Measurements from ENCODE around the gene YJEFN3.

YJEFN3 gene

DNA sequence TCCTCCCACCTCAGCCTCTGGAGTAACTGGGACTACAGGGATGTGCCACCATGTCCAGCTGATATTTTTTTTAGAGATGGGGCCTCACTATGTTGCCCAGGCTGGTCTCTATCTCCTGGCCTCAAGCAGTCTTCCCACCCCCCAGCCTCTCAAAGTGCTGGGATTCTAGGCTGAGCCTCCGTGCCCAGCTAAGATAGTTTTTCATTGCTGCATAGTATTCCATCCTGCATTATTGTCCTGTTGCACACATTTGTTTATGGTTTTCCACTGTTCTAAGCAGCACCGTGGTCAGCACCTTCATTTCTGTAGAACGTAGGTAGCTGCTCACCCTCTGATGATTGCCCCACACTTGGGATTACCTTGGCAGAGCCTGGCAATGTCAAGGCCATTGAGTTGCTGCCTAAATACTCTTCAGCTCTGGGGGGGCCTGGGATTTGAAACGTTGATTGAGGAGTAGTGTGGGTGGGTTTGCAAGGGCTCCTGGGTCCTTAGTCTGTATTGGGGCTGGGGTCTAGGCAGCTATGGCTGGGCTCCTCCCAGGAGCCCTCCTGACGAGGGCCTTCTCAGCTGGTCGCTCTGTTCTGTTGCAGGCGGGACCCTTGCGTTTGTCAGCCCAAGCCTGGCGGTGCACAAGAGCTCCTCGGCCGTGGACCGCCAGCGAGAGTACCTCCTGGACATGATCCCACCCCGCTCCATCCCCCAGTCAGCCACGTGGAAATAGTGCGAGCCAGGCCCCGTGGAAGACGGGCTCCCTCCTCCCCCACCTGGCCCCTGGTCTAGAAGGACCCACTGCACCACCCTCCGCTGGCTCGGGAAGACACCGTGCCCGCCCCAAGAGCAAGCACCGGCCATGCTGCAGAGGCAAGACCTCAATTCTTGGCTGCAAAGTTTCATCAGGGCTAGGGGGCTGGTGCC is 23.7 kb upstream of the YJEFN3 start:
- TF ChIP-seq ZNF274 (IDR thresholded peaks at IDR 0.05; ENCODE audit: low read depth, low read length): no peak
- no peak overlapping the region for H3K4me3 ChIP-seq (ENCODE audit: low read length)

DNA sequence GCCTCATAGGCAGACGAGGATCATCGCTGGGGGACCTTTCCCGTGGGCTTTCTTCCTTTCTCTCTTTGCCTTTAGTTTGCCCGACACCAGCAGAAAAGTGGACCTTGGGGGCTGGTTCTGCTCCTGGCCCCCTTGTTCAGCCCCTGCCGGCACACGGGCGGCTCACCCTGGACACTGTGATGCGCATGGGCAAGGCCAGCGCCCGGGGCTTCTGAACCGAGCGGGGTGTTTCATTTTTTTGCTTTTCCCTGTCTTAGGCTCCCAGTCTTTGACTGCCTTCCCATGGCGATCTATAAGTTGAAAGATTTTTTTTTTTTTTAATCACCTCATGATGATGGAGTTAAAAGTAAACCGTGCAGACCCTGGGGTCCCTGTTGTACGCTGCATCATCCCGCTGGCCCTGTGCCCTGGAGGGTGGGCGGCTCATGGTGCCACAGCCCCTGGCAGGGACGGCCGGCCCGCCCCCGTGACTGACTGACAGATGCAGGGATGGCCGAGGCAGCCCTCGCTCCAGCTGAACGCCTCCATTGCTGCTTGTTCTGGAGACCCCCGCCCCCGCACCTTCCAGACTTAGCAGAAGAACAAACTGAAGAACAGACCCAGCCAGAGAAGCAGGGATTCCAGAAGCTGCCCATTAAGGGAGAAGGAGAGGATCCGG is 22.9 kb upstream of the YJEFN3 start:
- no peak for TF ChIP-seq ZNF274 (IDR thresholded peaks at IDR 0.05; ENCODE audit: low read depth, low read length)

DNA sequence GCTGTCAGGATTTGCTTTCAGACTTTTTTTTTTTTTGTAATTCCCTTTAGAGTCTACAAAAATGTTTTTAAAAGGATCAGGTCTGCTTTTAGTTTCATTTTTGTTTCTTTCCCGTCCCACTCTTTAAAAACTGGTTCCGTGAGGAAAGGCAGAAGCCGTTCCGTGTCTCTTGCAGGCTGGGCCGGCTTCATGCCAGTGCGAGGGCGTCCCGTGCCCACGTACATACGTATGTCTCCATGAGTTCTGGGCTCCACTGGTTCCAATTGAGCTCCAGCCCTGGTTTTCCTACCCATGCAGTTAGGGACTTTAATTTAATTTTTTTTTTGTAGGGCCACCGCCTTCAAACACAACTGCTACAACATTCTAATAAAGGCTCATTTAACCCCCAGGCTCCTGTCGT is 22.1 kb upstream of the YJEFN3 start:
- no peak overlapping the region for H3K4me3 ChIP-seq (ENCODE audit: low read length)
- TF ChIP-seq ZNF274 (IDR thresholded peaks at IDR 0.05; ENCODE audit: low read depth, low read length): no peak

More for the DNA sequence above, 22.9 kb upstream of the YJEFN3 start:
- no peak overlapping the region for H3K4me3 ChIP-seq (ENCODE audit: low read length)

DNA sequence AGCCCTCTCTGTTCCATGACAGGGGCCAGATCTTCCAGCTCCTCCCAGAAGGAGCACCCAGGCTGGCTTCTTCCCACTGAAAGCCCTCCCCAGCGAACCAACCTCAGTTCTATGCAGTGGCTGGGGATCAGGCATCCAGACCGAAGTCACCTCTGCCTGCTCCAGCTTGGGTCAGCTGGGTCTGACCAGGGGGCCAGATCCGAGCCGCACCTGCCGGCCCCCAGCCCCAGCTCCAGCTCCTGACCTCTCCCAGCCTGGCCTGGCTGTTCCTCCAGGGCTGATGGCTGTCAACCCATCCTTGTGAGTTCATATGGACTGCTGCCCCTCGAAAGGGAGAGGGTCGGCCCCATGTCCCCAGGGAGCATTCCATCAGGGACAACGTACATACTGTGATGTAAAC is 21.4 kb upstream of the YJEFN3 start:
- H3K4me3 ChIP-seq (ENCODE audit: low read length): no peak overlapping the region
- TF ChIP-seq ZNF274 (IDR thresholded peaks at IDR 0.05; ENCODE audit: low read depth, low read length): no peak

DNA sequence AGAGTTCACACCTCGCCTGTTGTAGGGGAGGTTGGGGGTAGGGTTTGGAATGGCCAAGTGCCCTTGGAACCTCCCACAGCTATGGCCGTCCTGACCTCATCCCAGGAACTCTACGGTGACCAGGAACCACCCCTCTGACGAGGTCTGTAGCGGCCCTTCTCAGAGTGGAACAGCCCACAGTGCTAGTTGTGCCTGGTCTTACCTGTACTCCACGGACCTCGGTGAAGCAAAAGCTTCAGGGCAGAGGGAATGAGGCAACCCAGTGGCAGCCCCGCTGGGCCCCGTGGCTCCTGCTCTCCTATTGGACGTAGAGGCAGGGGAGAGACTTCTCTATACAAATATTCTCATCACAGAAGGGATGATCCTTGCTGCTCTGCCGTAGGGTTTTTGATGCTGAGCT is 20.5 kb upstream of the YJEFN3 start:
- no peak for TF ChIP-seq ZNF274 (IDR thresholded peaks at IDR 0.05; ENCODE audit: low read depth, low read length)
- H3K4me3 ChIP-seq (ENCODE audit: low read length): no peak overlapping the region

DNA sequence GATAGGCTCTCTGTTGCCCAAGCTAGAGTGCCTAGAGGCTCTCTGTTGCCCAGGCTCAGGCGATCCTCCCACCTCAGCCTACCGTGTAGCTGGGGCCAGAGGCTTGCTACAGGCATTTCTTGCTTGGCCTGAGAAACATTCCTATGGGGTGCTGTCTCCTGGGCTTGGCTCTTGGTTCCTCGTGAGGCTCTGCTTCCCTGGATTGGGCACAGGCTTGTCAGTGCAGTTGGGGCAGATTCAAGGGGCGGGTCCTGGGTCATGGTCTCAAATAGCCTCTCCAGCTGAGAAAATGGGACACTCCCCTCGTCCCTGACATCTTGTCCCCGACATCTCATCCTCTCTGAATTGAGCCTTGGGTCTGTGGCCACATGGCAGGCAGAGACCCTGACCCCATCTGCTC is 18.3 kb upstream of the YJEFN3 start:
- no peak for TF ChIP-seq ZNF274 (IDR thresholded peaks at IDR 0.05; ENCODE audit: low read depth, low read length)
- H3K4me3 ChIP-seq (ENCODE audit: low read length): no peak overlapping the region

DNA sequence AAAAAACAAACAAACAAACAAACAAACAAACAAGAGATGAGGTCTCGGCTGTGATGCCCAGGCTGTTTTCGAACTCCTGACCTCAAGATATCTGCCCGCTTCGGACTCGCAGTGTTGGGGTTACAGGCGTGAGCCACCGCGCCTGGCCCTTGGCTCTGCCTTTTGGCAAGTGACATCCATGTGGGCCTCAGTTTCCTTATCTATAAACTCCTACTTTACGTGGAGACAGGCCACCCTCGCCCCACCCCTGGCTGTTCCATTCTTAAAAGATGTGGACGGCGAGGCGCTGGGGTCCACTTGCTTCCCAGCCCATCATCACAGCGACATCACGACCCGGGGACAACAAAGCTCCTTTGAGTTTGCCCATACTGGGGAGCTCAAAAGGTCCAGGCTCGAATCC is 15.0 kb upstream of the YJEFN3 start:
- H3K4me3 ChIP-seq (ENCODE audit: low read length): no peak overlapping the region
- no peak for TF ChIP-seq ZNF274 (IDR thresholded peaks at IDR 0.05; ENCODE audit: low read depth, low read length)

DNA sequence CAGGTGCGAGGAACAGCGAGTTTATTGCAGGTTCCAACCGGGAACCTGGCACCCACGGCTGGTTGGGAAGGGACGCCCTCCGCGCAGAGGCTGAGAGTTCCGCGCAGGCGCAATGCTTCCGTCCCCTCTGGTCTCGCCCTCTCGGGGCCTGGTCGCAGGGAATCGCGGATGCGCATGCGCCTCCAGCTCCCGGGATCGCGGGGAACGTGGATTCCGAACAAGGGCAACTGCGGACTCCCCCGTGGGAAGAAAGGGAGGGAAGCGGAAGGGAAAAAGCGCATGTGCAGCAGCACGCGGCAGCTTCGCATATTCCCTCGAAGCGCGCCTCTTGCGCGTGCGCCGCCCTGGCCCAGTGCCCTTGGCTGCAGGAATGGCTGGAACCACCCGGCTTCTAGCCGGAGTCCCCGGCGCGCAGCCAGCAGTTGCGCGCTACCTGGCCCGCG is 14.5 kb upstream of the YJEFN3 start:
- TF ChIP-seq ZNF274 (IDR thresholded peaks at IDR 0.05; ENCODE audit: low read depth, low read length): no peak
- H3K4me3 ChIP-seq (ENCODE audit: low read length): no peak overlapping the region

DNA sequence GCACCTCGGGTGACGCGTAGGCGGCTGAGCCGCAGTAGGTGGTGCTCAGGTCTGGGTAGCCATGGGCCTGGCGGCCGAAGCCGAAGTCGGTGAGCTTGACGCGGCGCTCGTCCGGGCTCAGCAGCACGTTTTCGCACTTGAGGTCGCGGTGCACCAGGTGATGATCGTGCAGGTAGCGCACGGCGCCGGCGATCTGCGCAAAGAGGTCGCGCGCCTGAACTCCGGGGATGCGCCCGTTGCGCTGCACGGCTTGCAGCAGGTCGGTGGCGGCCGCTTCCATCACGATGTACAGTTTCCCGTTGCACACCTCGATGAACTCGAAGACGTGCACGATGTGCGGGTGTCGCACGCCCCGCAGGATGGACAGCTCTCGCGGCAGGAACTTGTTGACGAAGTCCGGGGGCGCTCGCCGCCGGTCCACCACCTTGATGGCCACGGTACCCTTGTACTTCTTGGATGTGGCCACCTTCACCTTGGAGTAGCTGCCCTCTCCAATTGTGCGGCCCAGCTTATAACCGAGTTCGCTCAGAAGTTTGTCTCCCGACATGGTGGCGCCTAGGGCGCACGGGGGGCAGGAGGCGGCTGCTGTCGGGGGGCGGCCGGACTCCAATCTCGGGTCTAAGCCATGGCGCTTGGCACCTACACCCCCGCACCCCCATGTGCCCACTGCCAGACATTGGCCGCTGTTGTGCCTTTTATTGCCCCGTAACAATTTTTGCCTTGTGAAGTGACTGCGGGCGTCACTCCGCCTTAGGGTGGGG is 13.7 kb upstream of the YJEFN3 start, which contains the start of gene TSSK6:
TSSK6 (minus strand) TSS at position 668 of the 761 bp plus-strand sequence; CDS start at position 547, 121 bp downstream.
- TF ChIP-seq ZNF274 (IDR thresholded peaks at IDR 0.05; ENCODE audit: low read depth, low read length): no peak
- H3K4me3 ChIP-seq (ENCODE audit: low read length): peak within 1 kb of the TSS; percentile 84

DNA sequence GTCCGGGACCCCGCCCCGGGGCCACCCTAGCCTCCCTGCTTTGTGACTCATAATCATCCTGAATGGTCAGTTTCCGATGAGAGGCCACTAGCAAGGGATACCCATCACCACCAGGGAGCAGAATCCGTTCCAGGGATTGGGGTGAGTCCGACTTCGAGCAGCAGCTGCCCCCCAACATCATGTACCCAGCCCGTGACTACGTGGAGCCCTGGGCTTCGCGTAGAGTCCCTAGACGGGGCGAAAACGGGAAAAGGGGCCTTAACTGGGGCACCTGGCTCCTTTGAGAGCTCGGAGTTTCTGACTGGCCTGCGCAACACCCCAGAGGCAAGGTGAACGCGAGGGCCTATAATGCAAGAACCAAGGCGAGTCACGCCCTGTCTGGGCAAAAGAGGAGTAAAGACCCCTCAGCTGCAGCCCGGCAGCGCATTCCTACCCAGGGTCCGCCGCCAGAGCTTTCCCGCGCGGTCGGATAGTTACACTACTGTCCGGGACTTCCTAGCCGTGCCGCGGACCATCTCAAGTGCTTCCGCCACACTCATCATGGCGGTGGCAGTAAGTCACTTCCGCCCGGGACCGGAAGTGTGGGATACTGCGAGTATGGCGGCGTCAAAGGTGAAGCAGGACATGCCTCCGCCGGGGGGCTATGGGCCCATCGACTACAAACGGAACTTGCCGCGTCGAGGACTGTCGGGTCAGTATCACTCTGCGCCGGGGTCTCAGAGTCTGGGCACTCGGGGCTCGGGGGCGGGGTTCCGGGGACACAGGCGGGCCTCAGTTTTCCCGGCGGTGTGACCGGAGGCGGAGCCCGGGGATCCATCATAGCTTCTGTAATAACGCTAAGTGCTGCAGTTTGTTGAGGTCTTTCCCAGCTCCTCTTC is 12.8 kb upstream of the YJEFN3 start, which contains the start of gene NDUFA13:
NDUFA13 (plus strand) TSS at position 584 of the 878 bp plus-strand sequence; CDS start at position 598, 14 bp downstream.
- no peak for TF ChIP-seq ZNF274 (IDR thresholded peaks at IDR 0.05; ENCODE audit: low read depth, low read length)
- H3K4me3 ChIP-seq (ENCODE audit: low read length): peak within 1 kb of the TSS; percentile 84

DNA sequence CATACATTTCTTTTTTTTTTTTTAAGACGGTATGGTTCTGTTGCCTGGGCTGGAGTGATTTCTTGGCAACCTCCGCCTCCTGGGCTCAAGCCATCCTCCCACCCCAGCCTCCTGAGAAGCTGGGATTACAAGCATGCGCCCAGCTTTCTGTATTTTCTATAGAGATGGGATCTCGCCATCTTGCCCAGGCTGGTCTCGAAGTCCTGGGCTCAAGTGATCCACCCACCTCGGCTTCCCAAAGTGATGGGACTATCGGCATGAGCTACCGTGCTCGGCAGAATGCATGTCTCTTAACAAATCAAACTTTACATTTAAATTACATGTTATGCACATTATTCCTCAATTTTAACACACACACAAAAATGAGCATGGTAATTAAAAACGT is 11.5 kb upstream of the YJEFN3 start:
- TF ChIP-seq ZNF274 (IDR thresholded peaks at IDR 0.05; ENCODE audit: low read depth, low read length): no peak
- peak overlapping the region; percentile 84; the same call in 1 of the 2 replicates for H3K4me3 ChIP-seq (ENCODE audit: low read length)

DNA sequence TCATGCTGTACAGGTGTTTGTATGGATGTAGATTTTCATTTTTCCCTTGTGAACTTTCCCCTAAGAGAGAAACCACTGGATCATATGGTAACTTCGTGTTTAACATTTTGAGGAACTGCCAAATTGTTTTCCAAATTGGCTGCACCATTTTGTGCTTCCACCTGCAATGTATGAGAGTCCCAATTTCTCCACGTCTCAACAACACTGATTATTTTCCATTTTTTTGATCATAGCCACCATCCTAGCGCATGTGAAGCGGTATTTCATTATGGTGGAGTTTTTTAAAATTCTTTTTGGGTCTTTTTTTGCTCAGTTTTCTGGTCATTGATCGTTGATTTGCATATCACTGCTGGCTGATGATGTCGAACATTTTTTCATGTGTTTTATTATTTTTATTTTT is 7.7 kb upstream of the YJEFN3 start:
- TF ChIP-seq ZNF274 (IDR thresholded peaks at IDR 0.05; ENCODE audit: low read depth, low read length): no peak

DNA sequence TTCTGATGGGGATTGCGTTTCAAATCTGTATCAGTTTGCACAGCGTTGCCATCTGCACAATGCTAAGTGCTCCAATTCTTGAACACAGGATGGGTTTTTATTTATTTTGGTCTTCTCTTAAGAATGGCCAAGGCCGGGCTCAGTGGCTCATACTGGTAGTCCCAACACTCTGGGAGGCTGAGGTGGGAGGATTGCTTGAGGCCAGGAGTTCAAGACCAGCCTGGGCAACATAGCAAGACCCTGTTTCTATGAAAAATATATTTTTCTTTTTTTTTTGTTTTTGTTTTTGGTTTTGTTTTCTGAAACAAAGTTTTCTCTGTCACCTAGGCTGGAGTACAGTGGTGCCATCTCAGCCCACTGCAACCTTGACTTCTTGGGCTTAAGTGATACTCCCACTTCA is 5.5 kb upstream of the YJEFN3 start:
- no peak overlapping the region for H3K4me3 ChIP-seq (ENCODE audit: low read length)

More for the DNA sequence above, 7.7 kb upstream of the YJEFN3 start:
- no peak overlapping the region for H3K4me3 ChIP-seq (ENCODE audit: low read length)

More for the DNA sequence above, 5.5 kb upstream of the YJEFN3 start:
- TF ChIP-seq ZNF274 (IDR thresholded peaks at IDR 0.05; ENCODE audit: low read depth, low read length): no peak

All from GM08714 (cell line).